Measurements from ENCODE around the gene TNFSF13.

TNFSF13 gene

DNA sequence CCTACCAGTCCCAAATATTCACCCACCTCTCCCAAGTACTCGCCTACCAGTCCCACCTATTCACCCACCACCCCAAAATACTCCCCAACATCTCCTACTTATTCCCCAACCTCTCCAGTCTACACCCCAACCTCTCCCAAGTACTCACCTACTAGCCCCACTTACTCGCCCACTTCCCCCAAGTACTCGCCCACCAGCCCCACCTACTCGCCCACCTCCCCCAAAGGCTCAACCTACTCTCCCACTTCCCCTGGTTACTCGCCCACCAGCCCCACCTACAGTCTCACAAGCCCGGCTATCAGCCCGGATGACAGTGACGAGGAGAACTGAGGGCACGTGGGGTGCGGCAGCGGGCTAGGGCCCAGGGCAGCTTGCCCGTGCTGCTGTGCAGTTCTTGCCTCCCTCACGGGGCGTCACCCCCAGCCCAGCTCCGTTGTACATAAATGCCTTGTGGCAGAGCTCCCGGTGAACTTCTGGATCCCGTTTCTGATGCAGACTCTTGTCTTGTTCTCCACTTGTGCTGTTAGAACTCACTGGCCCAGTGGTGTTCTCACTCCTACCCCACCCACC is 44.6 kb upstream of the TNFSF13 start:
- no peak for TF ChIP-seq CTCF (IDR thresholded peaks at IDR 0.05; ENCODE audit: low read depth, low read length)
- no peak for DNase-seq (ENCODE audit: low read depth in 2 of 2)
- H3K4me3 ChIP-seq (replicated peaks in 1 of 2; ENCODE audit: low read depth in 2 of 2, low read length in 2 of 2) = no peak overlapping the region

DNA sequence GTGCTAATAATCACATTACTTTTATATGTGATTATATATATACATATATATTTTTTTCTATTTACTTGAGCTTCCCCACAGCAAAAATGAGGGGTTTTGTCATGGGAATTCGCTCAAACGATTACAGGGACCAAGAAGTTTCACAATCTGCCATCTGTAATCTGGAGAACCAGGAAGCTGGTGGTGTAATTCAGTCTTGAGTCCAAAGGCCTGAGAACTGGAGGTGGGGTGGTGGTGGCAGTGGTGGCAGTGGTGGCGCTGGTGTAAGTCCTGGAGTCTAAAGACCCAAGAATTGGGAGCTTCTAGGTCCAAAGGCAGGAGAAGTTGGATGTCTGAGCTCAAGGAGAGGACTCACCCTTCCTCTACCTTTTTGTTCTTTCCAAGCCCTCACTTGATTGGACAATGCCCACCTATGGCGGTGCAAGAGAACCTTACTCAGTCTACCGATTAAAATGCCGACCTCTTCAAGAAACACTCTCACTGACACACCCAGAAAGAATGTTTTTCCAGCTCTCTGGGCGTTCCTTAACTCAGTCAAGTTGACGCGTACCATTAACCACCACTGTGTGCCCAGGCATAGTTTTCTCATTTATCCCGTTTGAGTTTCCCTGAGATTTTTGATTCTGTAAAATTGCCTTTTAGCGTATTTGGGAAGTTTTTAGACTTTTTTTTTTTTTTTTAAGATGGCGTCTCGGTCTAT is 42.5 kb upstream of the TNFSF13 start:
- H3K4me3 ChIP-seq (replicated peaks in 1 of 2; ENCODE audit: low read depth in 2 of 2, low read length in 2 of 2) = no peak overlapping the region
- DNase-seq (ENCODE audit: low read depth in 2 of 2) = peak in 1 of 2 donors; percentile 25
- no peak for TF ChIP-seq CTCF (IDR thresholded peaks at IDR 0.05; ENCODE audit: low read depth, low read length)

GRCh38 chr17:7523033-7523432 is 35.5 kb upstream of the TNFSF13 start:
- no peak overlapping the region for H3K4me3 ChIP-seq (replicated peaks in 1 of 2; ENCODE audit: low read depth in 2 of 2, low read length in 2 of 2)
- TF ChIP-seq CTCF (IDR thresholded peaks at IDR 0.05; ENCODE audit: low read depth, low read length) = peak; percentile 54
- peak; percentile 30 to 36 for DNase-seq (ENCODE audit: low read depth in 2 of 2)

GRCh38 chr17:7528842-7529241 is 29.7 kb upstream of the TNFSF13 start:
- H3K4me3 ChIP-seq (replicated peaks in 1 of 2; ENCODE audit: low read depth in 2 of 2, low read length in 2 of 2) = no peak overlapping the region
- TF ChIP-seq CTCF (IDR thresholded peaks at IDR 0.05; ENCODE audit: low read depth, low read length) = no peak
- no peak for DNase-seq (ENCODE audit: low read depth in 2 of 2)

DNA sequence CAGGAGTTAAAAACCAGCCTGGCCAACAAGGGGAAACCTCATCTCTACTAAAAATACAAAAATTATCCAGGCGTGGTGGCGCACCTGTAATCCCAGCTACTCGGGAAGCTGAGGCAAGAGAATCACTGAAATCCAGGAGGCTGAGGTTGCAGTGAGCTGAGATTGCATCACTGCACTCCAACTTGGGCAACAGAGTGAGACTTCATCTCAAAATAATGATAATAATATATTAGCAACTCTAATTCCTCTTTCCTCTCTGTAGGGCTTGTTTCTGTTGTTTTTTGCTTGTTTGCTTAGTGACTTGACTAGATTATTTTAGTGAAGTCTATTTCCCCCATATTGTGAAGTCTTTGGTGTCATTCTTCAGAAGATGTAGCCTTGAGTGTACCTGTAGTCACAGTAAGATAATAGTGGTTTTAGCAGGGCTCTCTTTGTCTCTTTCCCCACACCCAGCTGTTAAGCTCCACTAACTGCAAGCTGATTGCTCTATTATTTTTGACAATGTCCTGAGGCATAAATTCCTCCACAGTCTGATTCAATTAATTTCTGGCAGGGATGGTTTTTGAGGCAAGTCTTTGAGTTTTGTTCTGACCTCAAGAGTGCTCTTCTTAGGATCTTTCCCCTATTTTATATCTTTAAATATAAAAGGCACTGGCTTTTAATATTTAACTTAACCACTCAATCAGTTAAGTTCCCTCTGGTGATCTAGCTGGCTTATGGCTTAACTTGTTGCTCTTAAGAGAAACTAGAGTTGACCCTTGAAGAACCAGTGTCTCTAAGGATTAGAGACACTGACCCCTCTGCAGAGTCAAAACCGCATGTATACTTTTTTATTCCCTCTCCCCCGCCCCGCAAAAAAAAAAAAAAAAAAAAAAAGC is 28.3 kb upstream of the TNFSF13 start:
- DNase-seq (ENCODE audit: low read depth in 2 of 2) = no peak
- TF ChIP-seq CTCF (IDR thresholded peaks at IDR 0.05; ENCODE audit: low read depth, low read length) = no peak
- no peak overlapping the region for H3K4me3 ChIP-seq (replicated peaks in 1 of 2; ENCODE audit: low read depth in 2 of 2, low read length in 2 of 2)

DNA sequence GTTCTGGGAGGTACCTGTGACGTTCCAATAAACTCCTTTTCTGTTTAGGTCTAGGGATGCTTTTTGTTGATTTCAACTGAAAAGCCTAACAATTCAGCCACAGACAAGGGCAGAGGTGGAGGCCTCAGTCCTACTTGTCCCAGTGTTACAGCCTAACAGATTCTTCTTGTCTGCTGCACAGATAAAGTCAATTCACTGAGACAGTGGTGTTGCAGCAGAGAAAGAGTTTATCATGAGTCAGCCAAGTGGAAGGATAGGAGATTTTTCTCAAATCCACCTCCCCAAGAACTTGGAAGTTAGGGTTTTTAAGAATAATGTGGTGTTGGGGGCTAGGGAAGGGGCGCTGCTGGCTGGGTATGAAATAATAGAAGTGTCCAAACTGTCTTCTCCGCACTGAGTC is 20.5 kb upstream of the TNFSF13 start:
- TF ChIP-seq CTCF (IDR thresholded peaks at IDR 0.05; ENCODE audit: low read depth, low read length) = no peak
- no peak for DNase-seq (ENCODE audit: low read depth in 2 of 2)
- H3K4me3 ChIP-seq (replicated peaks in 1 of 2; ENCODE audit: low read depth in 2 of 2, low read length in 2 of 2) = no peak overlapping the region

Data from cardiac fibroblast (primary cell).